ENCODE data around the gene HOXA10.

DNA sequence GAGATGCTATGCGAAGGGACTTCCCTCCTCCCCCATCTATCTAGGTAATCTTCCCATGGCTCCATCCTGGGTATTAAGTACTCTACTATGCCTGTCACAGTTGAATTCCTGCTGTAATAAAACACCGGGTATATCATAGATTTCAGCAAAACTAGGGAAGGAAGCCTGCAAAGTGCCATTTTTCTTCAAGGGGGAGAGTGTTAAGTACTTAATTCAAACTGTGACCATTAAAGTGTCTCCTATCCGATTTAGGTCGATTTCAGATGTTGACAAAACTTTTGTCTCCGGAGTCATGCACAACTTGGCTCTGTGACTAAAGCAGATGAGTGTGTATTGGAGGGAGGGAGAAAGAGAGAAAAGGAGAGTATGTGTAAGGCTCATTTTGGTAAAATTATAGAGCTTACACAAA lies 48.1 kb downstream of the HOXA10 start:
- TF ChIP-seq CTCF (IDR thresholded peaks at IDR 0.05) (no peak), POLR2A (IDR thresholded peaks at IDR 0.05) (no peak)
